HG02970 (cell line): Measurements from ENCODE around the gene FAM89A.
"Not testable (repeated sequence)": the region's sequence is repeated elsewhere in the genome, so short reads cannot be mapped to it uniquely, and the experiment has no call there.

Experiments
- ATAC-seq: cut with Tn5 transposase; IDR thresholded peaks from one replicate; pipeline ENCODE4 v1.9.1; 2021; ENCODE audit warnings: mild to moderate bottlenecking, moderate library complexity, moderate number of reproducible peaks; ENCODE audit not compliant: unreplicated experiment, low FRiP score

Gene FAM89A

GRCh38 chr1:231007535-231007934, 32.5 kb downstream of the FAM89A start:
- not testable (repeated sequence) for ATAC-seq

GRCh38 chr1:231001892-231002291, 38.2 kb downstream of the FAM89A start:
- no peak for ATAC-seq

- ATAC-seq: no peak
Measured at GRCh38 chr1:231000639-231001038, 39.4 kb downstream of the FAM89A start.

GRCh38 chr1:231000201-231000600, 39.9 kb downstream of the FAM89A start:
- no peak for ATAC-seq

GRCh38 chr1:230994860-230995259, 45.2 kb downstream of the FAM89A start:
- no peak for ATAC-seq

GRCh38 chr1:230992100-230992774, 47.8 kb downstream of the FAM89A start:
- ATAC-seq: no peak

- no peak for ATAC-seq
Measured at GRCh38 chr1:230987448-230987847, 52.6 kb downstream of the FAM89A start.

- ATAC-seq: no peak
Measured at GRCh38 chr1:230986976-230987375, 53.1 kb downstream of the FAM89A start.

GRCh38 chr1:230985711-230986110, 54.3 kb downstream of the FAM89A start:
- no peak for ATAC-seq

- not testable (repeated sequence) for ATAC-seq
Measured at GRCh38 chr1:230984622-230985515, 55.2 kb downstream of the FAM89A start.

- no peak for ATAC-seq
Measured at GRCh38 chr1:230983811-230984210, 56.2 kb downstream of the FAM89A start.

- no peak for ATAC-seq
Measured at GRCh38 chr1:230982696-230983095, 57.4 kb downstream of the FAM89A start.

- ATAC-seq: no peak
Measured at GRCh38 chr1:230979952-230980351, 60.1 kb downstream of the FAM89A start.

GRCh38 chr1:230979389-230979716, 60.7 kb downstream of the FAM89A start:
- ATAC-seq: no peak

- ATAC-seq: peak; percentile 96
Measured at GRCh38 chr1:230978491-230979388, 61.3 kb downstream of the FAM89A start, which contains the start of the genes ARV1 and TTC13. ARV1 (plus strand) TSS chr1:230979094; CDS start chr1:230979106, 12 bp downstream. TTC13 (minus strand) TSS chr1:230978861; CDS start chr1:230978830, 31 bp downstream.

GRCh38 chr1:230977761-230978490, 62.1 kb downstream of the FAM89A start:
- peak; percentile 19 for ATAC-seq

- ATAC-seq: no peak
Measured at GRCh38 chr1:230976825-230977747, 63.0 kb downstream of the FAM89A start.

- no peak for ATAC-seq
Measured at GRCh38 chr1:230976360-230976759, 63.7 kb downstream of the FAM89A start.

GRCh38 chr1:230975636-230976035, 64.4 kb downstream of the FAM89A start:
- no peak for ATAC-seq
